ENCODE data around the gene B4GALT2.

B4GALT2 gene

GRCh38 chr1:44031252-44032169, 52.5 kb downstream of the B4GALT2 start, which contains the start of gene SLC6A9:
Gene SLC6A9 (minus strand): TSS chr1:44031462. CDS start chr1:44024277, 7,185 bp downstream.
- no peak for TF ChIP-seq CTCF (IDR thresholded peaks at IDR 0.05)
- H3K9me3 ChIP-seq, result no peaks in the 10 kb centered on the region
- no peaks in the 10 kb centered on the region for H3K36me3 ChIP-seq
- H3K4me1 ChIP-seq, result peaks cover 7 to 45% (median 28%) of the 10 kb centered on the region in 4 donors
- H3K27me3 ChIP-seq, result no peaks in the 10 kb centered on the region
- peak within 1 kb of the TSS; percentile 91 to 95 for H3K27ac ChIP-seq
- peak; percentile 52 to 89 for DNase-seq
- intact Hi-C loops (cut with DNase I; ENCODE audit: low total_unique reads), result loop anchor here (10.0 kb wide), 1 partner anchor 87 kb away; the partner anchor contains the start of gene IPO13
- H3K4me3 ChIP-seq, result peak within 1 kb of the TSS; percentile 73 to 81

- no peaks in the 10 kb centered on the region for H3K36me3 ChIP-seq
- intact Hi-C loops (cut with DNase I; ENCODE audit: low total_unique reads), result loop anchor here (10.0 kb wide), 1 partner anchor 87 kb away; the partner anchor contains the start of gene IPO13
- no peaks in the 10 kb centered on the region for H3K9me3 ChIP-seq
- peak in 1 of 2 donors; percentile 42 for DNase-seq
- peak overlapping the region; percentile 91 to 95 for H3K27ac ChIP-seq
- H3K4me3 ChIP-seq, result no peak overlapping the region
- TF ChIP-seq CTCF (IDR thresholded peaks at IDR 0.05), result no peak
- no peaks in the 10 kb centered on the region for H3K27me3 ChIP-seq
- H3K4me1 ChIP-seq, result peaks cover 9 to 53% (median 34%) of the 10 kb centered on the region in 4 donors
Measured at GRCh38 chr1:44032170-44032790, 53.3 kb downstream of the B4GALT2 start.

- Histone ChIP-seq H3K9me3 (no peaks in the 10 kb centered on the region), H3K27ac (peak overlapping the region; percentile 12 to 95), H3K27me3 (no peaks in the 10 kb centered on the region), H3K36me3 (no peaks in the 10 kb centered on the region), H3K4me3 (no peak overlapping the region), H3K4me1 (peaks cover 9 to 54% (median 35%) of the 10 kb centered on the region in 4 donors)
- intact Hi-C loops (cut with DNase I; ENCODE audit: low total_unique reads), result loop anchor here (10.0 kb wide), 1 partner anchor 88 kb away; the partner anchor contains the start of gene IPO13
- peak in 1 of 2 donors; percentile 51 for DNase-seq
- TF ChIP-seq CTCF (IDR thresholded peaks at IDR 0.05), result no peak
Measured at GRCh38 chr1:44033041-44033575, 54.1 kb downstream of the B4GALT2 start.

GRCh38 chr1:44033756-44034155, 54.7 kb downstream of the B4GALT2 start:
- peaks cover 9 to 54% (median 35%) of the 10 kb centered on the region in 4 donors for H3K4me1 ChIP-seq
- no peak for TF ChIP-seq CTCF (IDR thresholded peaks at IDR 0.05)

GRCh38 chr1:44034423-44034822, 55.4 kb downstream of the B4GALT2 start:
- intact Hi-C loops (cut with DNase I; ENCODE audit: low total_unique reads), result loop anchor here (10.0 kb wide), 1 partner anchor 90 kb away; the partner anchor contains the start of gene IPO13
- TF ChIP-seq CTCF (IDR thresholded peaks at IDR 0.05), result no peak
- Histone ChIP-seq H3K27ac (peak overlapping the region; percentile 71 to 76), H3K27me3 (no peaks in the 10 kb centered on the region), H3K4me3 (no peak overlapping the region), H3K36me3 (no peaks in the 10 kb centered on the region), H3K9me3 (no peaks in the 10 kb centered on the region), H3K4me1 (peaks cover 9 to 47% (median 32%) of the 10 kb centered on the region in 4 donors)
- peak in 1 of 2 donors; percentile 52 for DNase-seq

More at GRCh38 chr1:44033756-44034155, 54.7 kb downstream of the B4GALT2 start:
- peak in 1 of 2 donors; percentile 58 for DNase-seq
- H3K4me3 ChIP-seq, result no peak overlapping the region
- H3K36me3 ChIP-seq, result no peaks in the 10 kb centered on the region
- H3K27me3 ChIP-seq, result no peaks in the 10 kb centered on the region
- H3K9me3 ChIP-seq, result no peaks in the 10 kb centered on the region
- intact Hi-C loops (cut with DNase I; ENCODE audit: low total_unique reads), result loop anchor here (10.0 kb wide), 1 partner anchor 89 kb away; the partner anchor contains the start of gene IPO13
- H3K27ac ChIP-seq, result peak overlapping the region; percentile 12 to 95
